ENCODE measurements around the gene GRIA3.
"Not testable (repeated sequence)": the region's sequence is repeated elsewhere in the genome, so short reads cannot be mapped to it uniquely, and the experiment has no call there.

GRIA3 gene

GRCh38 chrX:123357941-123358340, 173.9 kb downstream of the GRIA3 start:
- DNase-seq (ENCODE audit: low spot score), result no peak

GRCh38 chrX:123358457-123358856, 174.4 kb downstream of the GRIA3 start:
- DNase-seq (ENCODE audit: low spot score), result no peak

GRCh38 chrX:123361371-123361770, 177.3 kb downstream of the GRIA3 start:
- DNase-seq (ENCODE audit: low spot score), result no peak

GRCh38 chrX:123386196-123386595, 202.1 kb downstream of the GRIA3 start:
- not testable (repeated sequence) for DNase-seq (ENCODE audit: low spot score)

- no peak for DNase-seq (ENCODE audit: low spot score)
These were observed 208.8 kb downstream of the GRIA3 start for GRCh38 chrX:123392921-123393320.

- DNase-seq (ENCODE audit: low spot score), result no peak
These were observed 215.6 kb downstream of the GRIA3 start for GRCh38 chrX:123399709-123400108.

GRCh38 chrX:123405231-123405630, 221.2 kb downstream of the GRIA3 start:
- no peak for DNase-seq (ENCODE audit: low spot score)

- DNase-seq (ENCODE audit: low spot score), result no peak
These were observed 225.0 kb downstream of the GRIA3 start for GRCh38 chrX:123408821-123409737.

GRCh38 chrX:123422875-123423274, 238.8 kb downstream of the GRIA3 start:
- peak; percentile 22 for DNase-seq (ENCODE audit: low spot score)

GRCh38 chrX:123424546-123424945, 240.5 kb downstream of the GRIA3 start:
- DNase-seq (ENCODE audit: low spot score), result no peak

- DNase-seq (ENCODE audit: low spot score), result no peak
These were observed 241.4 kb downstream of the GRIA3 start for GRCh38 chrX:123425471-123425870.

GRCh38 chrX:123425904-123426303, 241.8 kb downstream of the GRIA3 start:
- no peak for DNase-seq (ENCODE audit: low spot score)

- no peak for DNase-seq (ENCODE audit: low spot score)
These were observed 248.5 kb downstream of the GRIA3 start for GRCh38 chrX:123432361-123433150.

- DNase-seq (ENCODE audit: low spot score), result no peak
These were observed 252.5 kb downstream of the GRIA3 start for GRCh38 chrX:123436512-123437136.

GRCh38 chrX:123439926-123440325, 255.8 kb downstream of the GRIA3 start:
- not testable (repeated sequence) for DNase-seq (ENCODE audit: low spot score)

- DNase-seq (ENCODE audit: low spot score), result no peak
These were observed 258.7 kb downstream of the GRIA3 start for GRCh38 chrX:123442764-123443163.

- no peak for DNase-seq (ENCODE audit: low spot score)
These were observed 263.4 kb downstream of the GRIA3 start for GRCh38 chrX:123447506-123447905.

- DNase-seq (ENCODE audit: low spot score), result no peak
These were observed 265.3 kb downstream of the GRIA3 start for GRCh38 chrX:123449335-123449734.

- DNase-seq (ENCODE audit: low spot score), result peak; percentile 17
These were observed 266.1 kb downstream of the GRIA3 start for GRCh38 chrX:123450222-123450621.

- no peak for DNase-seq (ENCODE audit: low spot score)
These were observed 270.8 kb downstream of the GRIA3 start for GRCh38 chrX:123454712-123455431.

- no peak for DNase-seq (ENCODE audit: low spot score)
These were observed 271.6 kb downstream of the GRIA3 start for GRCh38 chrX:123455693-123456092.

GRCh38 chrX:123464709-123465108, 280.6 kb downstream of the GRIA3 start:
- no peak for DNase-seq (ENCODE audit: low spot score)
